HCT116 (cell line): ENCODE measurements around the gene ERCC5. TPM values are rescaled to one million over a fixed set of nuclear protein-coding genes. Genes with fewer than 3 reads are reported as not detected.
A peak's percentile ranks its signal among the peaks of the same experiment; 100 is the strongest.

Source experiments
- ATAC-seq: fragments of 200-7000 bp; cut with Tn5 transposase; 2 replicates; pipeline ENCODE4 v1.9.1; 2020; ENCODE audit warnings: mild to moderate bottlenecking, moderate library complexity
- BruUV-seq: library from RNA; stranded (reverse); fragments of 400-500 nt; replicated peaks from 2 replicates; lab custom pipeline; 2021; lab: Mats Ljungman, UMichigan
- CTCF ChIA-PET: fragments of 300-600 bp; sonication (Branson Sonifier 250); formaldehyde crosslinking; loops from one replicate; lab custom pipeline; 2021; ENCODE audit warnings: antibody characterized with exemption; lab: Charles Lee
- POLR2A ChIA-PET: fragments of 300-600, 350-600 bp; sonication (Branson Sonifier 250); formaldehyde crosslinking; loops from one replicate; lab custom pipeline; 2021; ENCODE audit warnings: antibody characterized with exemption; lab: Charles Lee
- RAD21 ChIA-PET, 2 experiments: fragments of 300-600 bp; sonication (Branson Sonifier 250); formaldehyde crosslinking; loops; one replicate each; lab custom pipeline; 2023; ENCODE audit warnings: low total read pairs in 2 of 2; ENCODE audit not compliant: uncharacterized antibody in 2 of 2, unreplicated experiment in 2 of 2, low non-redundant PET in 1 of 2; lab: Charles Lee
- DNase-seq: peaks from one replicate; pipeline ENCODE4 v3.0.0-alpha.2; 2010; ENCODE audit warnings: low read depth, low spot score
- H2AFZ ChIP-seq: fragments of 200-600 bp; shearing (Covaris generic), sonication (generic); 2 replicates; pipeline ENCODE4 v1.6.1; 2017; ENCODE audit warnings: low read depth, mixed run types, mixed read lengths, antibody characterized with exemption, low read length; ENCODE audit not compliant: poor library complexity, severe bottlenecking
- H3K27ac ChIP-seq: 2 replicates; pipeline ENCODE4 v1.5.1; 2012; ENCODE audit warnings: low read depth, low read length
- H3K27me3 ChIP-seq: fragments of 200-600 bp; sonication (generic); 2 replicates; pipeline ENCODE4 v1.6.1; 2016; ENCODE audit warnings: mixed run types, low read length, mixed read lengths; ENCODE audit not compliant: insufficient read depth
- H3K36me3 ChIP-seq, 2 experiments: fragments of 200-500 bp in 1 of 2; fragments of 200-600 bp in 1 of 2; sonication (Bioruptor generic) in 1 of 2; sonication (generic) in 1 of 2; 2 replicates each; pipeline versions ENCODE4 v1.5.1 to v1.6.1; 2014 to 2016; ENCODE audit warnings: low read length in 2 of 2, inconsistent platforms in 1 of 2, mixed read lengths in 1 of 2, mixed run types in 1 of 2; ENCODE audit not compliant: insufficient read depth in 2 of 2, control insufficient read depth in 1 of 2
- H3K4me1 ChIP-seq, 2 experiments: fragments of 200-600 bp in 1 of 2; sonication (generic) in 1 of 2; 2 replicates each; pipeline versions ENCODE4 v1.5.1 to v1.6.1; 2012 to 2017; ENCODE audit warnings: low read length in 2 of 2, inconsistent platforms in 1 of 2, mild to moderate bottlenecking in 1 of 2, mixed read lengths in 1 of 2, mixed run types in 1 of 2, moderate library complexity in 1 of 2; ENCODE audit not compliant: insufficient read depth in 2 of 2, control insufficient read depth in 1 of 2
- H3K4me2 ChIP-seq: fragments of 200-600 bp; sonication (generic); 2 replicates; pipeline ENCODE4 v1.6.1; 2017; ENCODE audit warnings: mixed run types, low read length, mixed read lengths
- H3K4me3 ChIP-seq, 2 experiments: fragments of 200-600 bp in 1 of 2; sonication (generic) in 1 of 2; replicated peaks in 1 of 2; 2 replicates each; pipeline ENCODE4 v1.5.1; 2011 to 2016; ENCODE audit warnings: low read length in 2 of 2, control low read depth in 1 of 2, low read depth in 1 of 2, mild to moderate bottlenecking in 1 of 2, mixed read lengths in 1 of 2, mixed run types in 1 of 2
- H3K79me2 ChIP-seq: fragments of 200-600 bp; sonication (generic); 2 replicates; pipeline ENCODE4 v1.6.1; 2017; ENCODE audit warnings: mild to moderate bottlenecking, mixed run types, low read length, moderate library complexity, mixed read lengths; ENCODE audit not compliant: insufficient read depth
- H3K9ac ChIP-seq: fragments of 200-600 bp; sonication (generic); 2 replicates; pipeline ENCODE4 v1.6.1; 2016; ENCODE audit warnings: low read length, mixed read lengths
- H3K9me2 ChIP-seq: fragments of 200-600 bp; sonication (generic), shearing (Covaris generic); 2 replicates; pipeline ENCODE4 v1.6.1; 2017; ENCODE audit warnings: mixed run types, mild to moderate bottlenecking, moderate library complexity; ENCODE audit not compliant: insufficient read depth
- H3K9me3 ChIP-seq, 2 experiments: fragments of 200-500 bp in 1 of 2; fragments of 200-600 bp in 1 of 2; sonication (Bioruptor generic) in 1 of 2; sonication (generic) in 1 of 2; 2 replicates each; pipeline ENCODE4 v1.6.1; 2014 to 2017; ENCODE audit warnings: low read length in 2 of 2, mixed read lengths in 2 of 2, inconsistent platforms in 1 of 2, low read depth in 1 of 2, mild to moderate bottlenecking in 1 of 2, mixed run types in 1 of 2, moderate library complexity in 1 of 2; ENCODE audit not compliant: control insufficient read depth in 1 of 2, insufficient read depth in 1 of 2
- H4K20me1 ChIP-seq: fragments of 200-600 bp; sonication (generic), shearing (Covaris generic); 2 replicates; pipeline ENCODE4 v1.6.1; 2017; ENCODE audit warnings: mixed run types, mild to moderate bottlenecking, moderate library complexity; ENCODE audit not compliant: insufficient read depth
- EGR1 ChIP-seq: IDR thresholded peaks from 2 replicates; pipeline ENCODE4 v1.6.1; 2012; ENCODE audit warnings: low read depth
- EZH2 ChIP-seq: fragments of 200-600 bp; sonication (generic); IDR thresholded peaks from 2 replicates; pipeline ENCODE4 v1.6.1; 2017; ENCODE audit warnings: antibody characterized with exemption, mixed run types
- FOSL1 ChIP-seq: IDR thresholded peaks from 2 replicates; pipeline ENCODE4 v1.6.1; 2012; ENCODE audit warnings: low read depth
- POLR2A ChIP-seq: IDR thresholded peaks from 2 replicates; pipeline ENCODE4 v1.7.0; 2011; ENCODE audit warnings: borderline replicate concordance; ENCODE audit not compliant: insufficient read depth, insufficient read length; ENCODE audit errors: extremely low read depth
- POLR2AphosphoS5 ChIP-seq: IDR thresholded peaks from 2 replicates; pipeline ENCODE4 v1.6.1; 2011; ENCODE audit warnings: mild to moderate bottlenecking, low read depth, low read length, moderate library complexity
- SIN3A ChIP-seq: IDR thresholded peaks from 2 replicates; pipeline ENCODE4 v1.6.1; 2012; ENCODE audit warnings: low read depth
- SRF ChIP-seq: IDR thresholded peaks from 2 replicates; pipeline ENCODE4 v1.6.1; 2012; ENCODE audit warnings: low read depth
- TCF7L2 ChIP-seq: IDR thresholded peaks from 2 replicates; pipeline ENCODE4 v1.7.0; 2011; ENCODE audit warnings: borderline replicate concordance, inconsistent platforms; ENCODE audit not compliant: insufficient read depth, insufficient read length; ENCODE audit errors: extremely low read depth
- YY1 ChIP-seq: IDR thresholded peaks from 2 replicates; pipeline ENCODE4 v1.6.1; 2011; ENCODE audit warnings: low read length, low read depth, moderate library complexity, mild to moderate bottlenecking; ENCODE audit not compliant: insufficient replicate concordance; ENCODE audit errors: extremely low read depth
- intact Hi-C: fragments of 100-400 bp; cut with micrococcal nuclease; formaldehyde crosslinking; loops from 2 replicates; pipeline ENCODE4 v1.10.0; 2022
- total RNA-seq: library from RNA; stranded (reverse); gene quantifications from one replicate; pipeline ENCODE4 v1.2.1, GENCODE V29; 2021; ENCODE audit not compliant: unreplicated experiment
- TF ChIP-seq, protein P1 (sequence below): IDR thresholded peaks from 2 replicates; pipeline ENCODE4 v1.6.1; 2011; ENCODE audit warnings: mild to moderate bottlenecking, low read length, moderate library complexity; ENCODE audit not compliant: insufficient replicate concordance; ENCODE audit errors: extremely low read depth
- TF ChIP-seq, protein P2 (sequence below): IDR thresholded peaks from 2 replicates; pipeline ENCODE4 v1.6.1; 2012

ERCC5 gene
- total RNA-seq, 1 experiment from 2014 or later = 25.6 TPM

DNA sequence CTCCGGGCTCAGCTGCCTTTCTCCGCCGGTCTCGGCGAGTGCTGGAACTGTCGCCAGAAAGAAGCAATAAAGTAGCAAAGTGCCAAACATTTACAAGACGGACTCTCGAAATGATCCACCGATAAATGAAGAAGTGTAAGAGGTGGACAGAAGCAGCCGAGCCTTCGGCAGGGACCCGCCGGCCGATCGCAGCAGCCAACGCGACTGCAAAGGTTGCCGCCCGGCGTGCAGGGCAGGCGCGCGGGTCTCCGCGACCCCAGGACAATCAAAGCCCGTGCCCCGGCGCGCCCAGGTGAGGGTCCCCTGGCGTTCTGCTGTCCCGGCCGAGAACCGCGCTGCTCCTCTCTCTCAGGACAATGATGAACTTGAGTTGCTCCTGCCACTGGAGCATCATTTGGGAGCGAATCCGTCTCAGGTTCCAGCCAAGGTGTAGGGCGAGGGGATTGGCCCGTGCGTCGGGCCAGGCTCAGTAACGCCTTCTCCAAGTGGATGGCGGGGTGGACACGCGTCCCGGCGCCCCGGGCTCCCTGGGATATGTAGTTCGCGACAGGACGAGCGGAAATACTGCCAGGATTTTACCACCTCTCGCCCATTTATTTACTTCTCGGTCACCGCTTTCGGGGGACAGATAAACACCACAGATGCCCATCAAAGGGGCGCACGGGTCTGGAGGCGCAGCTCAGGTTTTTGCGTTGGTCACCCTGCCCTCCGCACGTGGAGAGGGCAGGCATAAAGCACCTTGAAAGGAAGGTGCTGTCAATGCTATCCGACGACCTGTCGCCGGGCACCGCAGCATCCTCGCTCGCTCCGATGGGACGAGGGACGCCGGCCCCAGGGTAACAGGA is 47.0 kb upstream of the ERCC5 start, which contains the start of the genes BIVM and POGLUT2 (continued):
- TF ChIP-seq YY1 (peak; percentile 76), EGR1 (no peak), TCF7L2 (peak; percentile 7), FOSL1 (no peak)

DNA sequence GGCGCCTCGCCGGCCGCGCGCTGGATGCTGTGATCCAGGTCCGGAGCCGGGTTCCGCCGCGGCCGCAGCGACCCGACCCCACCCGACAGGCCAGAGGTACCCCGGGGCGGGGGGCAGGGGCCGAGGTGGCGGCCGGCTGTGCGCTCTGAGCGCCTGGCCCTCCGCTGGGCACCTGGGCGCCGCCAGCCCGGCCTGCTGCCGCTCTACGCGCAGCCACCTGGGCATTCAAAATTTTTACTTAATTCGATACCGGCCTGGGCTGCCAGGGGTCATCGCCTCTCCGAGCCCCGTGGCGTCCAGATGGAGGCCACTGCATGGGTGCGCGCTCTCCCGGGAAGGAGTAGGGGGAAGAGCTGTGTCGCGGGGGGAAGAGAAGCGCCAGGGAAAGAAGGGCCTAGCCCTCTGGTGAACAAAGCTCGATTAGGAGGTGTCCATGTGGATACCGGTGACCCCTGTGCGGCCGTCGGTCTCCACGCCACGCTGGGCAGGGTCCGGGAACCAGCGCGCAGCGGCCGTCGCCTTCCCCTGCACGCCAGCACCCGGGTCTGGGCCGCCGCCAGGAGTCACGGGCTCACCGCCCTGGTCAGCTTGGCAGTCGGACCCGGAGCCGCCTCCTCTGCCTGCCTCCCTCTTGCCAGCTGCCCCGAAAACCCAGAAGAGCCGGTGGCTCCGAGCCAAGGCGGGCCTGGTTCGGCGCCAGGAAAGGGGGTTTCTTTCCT is 46.2 kb upstream of the ERCC5 start:
- Histone ChIP-seq H3K4me3 (peak overlapping the region; percentile 82 to 99), H3K9me3 (no peaks in the 10 kb centered on the region), H4K20me1 (no peaks in the 10 kb centered on the region), H3K27me3 (no peaks in the 10 kb centered on the region), H3K9me2 (no peaks in the 10 kb centered on the region), H2AFZ (no peak overlapping the region), H3K9ac (peak overlapping the region; percentile 67), H3K4me1 (peaks cover 6 to 11% of the 10 kb centered on the region in 2 experiments), H3K4me2 (peak overlapping the region; percentile 92), H3K27ac (peak overlapping the region; percentile 71)
- intact Hi-C loops = loop anchor here (1.0 to 5.0 kb wide), 4 partner anchors 45 to 1657 kb away; partner anchors contain the start of gene TPP2
- POLR2A ChIA-PET = no interaction called here
- RAD21 ChIA-PET = no interaction called here
- BruUV-seq = no TSS peak
- DNase-seq (no peak), ATAC-seq (peak; percentile 36)
- CTCF ChIA-PET = interaction anchor here (1.0 to 1.5 kb wide), 2 partner anchors 9 to 203 kb away, joined by 3 to 4 read pairs; no protein-coding TSS in a partner anchor
- TF ChIP-seq SRF (no peak), SIN3A (no peak), POLR2A (peak; percentile 0), EZH2 (no peak), TCF7L2 (no peak), POLR2AphosphoS5 (no peak)
- TF ChIP-seq, protein P1, sequence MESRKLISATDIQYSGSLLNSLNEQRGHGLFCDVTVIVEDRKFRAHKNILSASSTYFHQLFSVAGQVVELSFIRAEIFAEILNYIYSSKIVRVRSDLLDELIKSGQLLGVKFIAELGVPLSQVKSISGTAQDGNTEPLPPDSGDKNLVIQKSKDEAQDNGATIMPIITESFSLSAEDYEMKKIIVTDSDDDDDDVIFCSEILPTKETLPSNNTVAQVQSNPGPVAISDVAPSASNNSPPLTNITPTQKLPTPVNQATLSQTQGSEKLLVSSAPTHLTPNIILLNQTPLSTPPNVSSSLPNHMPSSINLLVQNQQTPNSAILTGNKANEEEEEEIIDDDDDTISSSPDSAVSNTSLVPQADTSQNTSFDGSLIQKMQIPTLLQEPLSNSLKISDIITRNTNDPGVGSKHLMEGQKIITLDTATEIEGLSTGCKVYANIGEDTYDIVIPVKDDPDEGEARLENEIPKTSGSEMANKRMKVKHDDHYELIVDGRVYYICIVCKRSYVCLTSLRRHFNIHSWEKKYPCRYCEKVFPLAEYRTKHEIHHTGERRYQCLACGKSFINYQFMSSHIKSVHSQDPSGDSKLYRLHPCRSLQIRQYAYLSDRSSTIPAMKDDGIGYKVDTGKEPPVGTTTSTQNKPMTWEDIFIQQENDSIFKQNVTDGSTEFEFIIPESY = no peak
- TF ChIP-seq, protein P2, sequence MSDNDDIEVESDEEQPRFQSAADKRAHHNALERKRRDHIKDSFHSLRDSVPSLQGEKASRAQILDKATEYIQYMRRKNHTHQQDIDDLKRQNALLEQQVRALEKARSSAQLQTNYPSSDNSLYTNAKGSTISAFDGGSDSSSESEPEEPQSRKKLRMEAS = no peak
- TF ChIP-seq, all 23 proteins: peak for 1
- H3K36me3 ChIP-seq = no peaks in the 10 kb centered on the region
- H3K79me2 ChIP-seq = peaks cover 6% of the 10 kb centered on the region
